22Rv1 (cell line): ENCODE data around the gene CENPL.

Source experiments
- ZFX ChIP-seq: fragments of 450-650 bp; IDR thresholded peaks from 2 replicates; pipeline ENCODE4 v1.6.1; 2017; ENCODE audit warnings: antibody characterized with exemption, borderline replicate concordance
- TF ChIP-seq, protein P1 (sequence below): fragments of 450-650 bp; IDR thresholded peaks from 2 replicates; pipeline ENCODE4 v1.5.1; 2017; ENCODE audit warnings: mild to moderate bottlenecking

DNA sequence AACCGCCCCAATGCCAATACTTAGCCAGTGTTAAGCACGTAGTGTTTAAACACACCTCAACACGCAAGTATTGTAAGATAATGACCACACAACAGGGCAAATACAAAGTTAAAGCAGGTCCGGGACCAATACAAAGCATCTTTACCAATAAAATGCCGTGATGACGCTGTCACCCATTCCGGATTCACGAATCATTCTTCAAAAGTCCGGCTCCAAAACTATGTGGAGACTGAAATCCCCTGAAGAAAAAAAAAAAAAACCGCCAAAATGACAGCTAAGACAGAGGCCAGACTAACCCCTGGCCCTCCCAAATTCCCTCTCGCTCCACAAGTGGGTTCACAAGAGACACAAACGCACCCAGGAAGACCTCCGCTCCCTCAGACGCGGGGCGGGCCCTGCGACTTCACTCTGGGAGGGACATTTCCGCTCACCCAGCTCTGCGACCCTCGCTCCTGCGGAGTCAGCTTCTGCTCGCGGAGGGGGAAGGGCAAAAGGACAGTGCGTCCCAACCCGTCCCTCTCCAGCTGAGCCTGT lies 835 bp downstream of the CENPL start:
- TF ChIP-seq, protein P1, sequence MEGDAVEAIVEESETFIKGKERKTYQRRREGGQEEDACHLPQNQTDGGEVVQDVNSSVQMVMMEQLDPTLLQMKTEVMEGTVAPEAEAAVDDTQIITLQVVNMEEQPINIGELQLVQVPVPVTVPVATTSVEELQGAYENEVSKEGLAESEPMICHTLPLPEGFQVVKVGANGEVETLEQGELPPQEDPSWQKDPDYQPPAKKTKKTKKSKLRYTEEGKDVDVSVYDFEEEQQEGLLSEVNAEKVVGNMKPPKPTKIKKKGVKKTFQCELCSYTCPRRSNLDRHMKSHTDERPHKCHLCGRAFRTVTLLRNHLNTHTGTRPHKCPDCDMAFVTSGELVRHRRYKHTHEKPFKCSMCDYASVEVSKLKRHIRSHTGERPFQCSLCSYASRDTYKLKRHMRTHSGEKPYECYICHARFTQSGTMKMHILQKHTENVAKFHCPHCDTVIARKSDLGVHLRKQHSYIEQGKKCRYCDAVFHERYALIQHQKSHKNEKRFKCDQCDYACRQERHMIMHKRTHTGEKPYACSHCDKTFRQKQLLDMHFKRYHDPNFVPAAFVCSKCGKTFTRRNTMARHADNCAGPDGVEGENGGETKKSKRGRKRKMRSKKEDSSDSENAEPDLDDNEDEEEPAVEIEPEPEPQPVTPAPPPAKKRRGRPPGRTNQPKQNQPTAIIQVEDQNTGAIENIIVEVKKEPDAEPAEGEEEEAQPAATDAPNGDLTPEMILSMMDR: no peak
- TF ChIP-seq ZFX: no peak
